HCT116 (cell line): ENCODE data around the gene BRD2. TPM values are rescaled to one million over a fixed set of nuclear protein-coding genes. Genes with fewer than 3 reads are reported as not detected.

Experiments
- ATAC-seq: fragments of 200-7000 bp; cut with Tn5 transposase; 2 replicates; pipeline ENCODE4 v1.9.1; 2020; ENCODE audit warnings: mild to moderate bottlenecking, moderate library complexity
- BruUV-seq: library from RNA; stranded (reverse); fragments of 400-500 nt; replicated peaks from 2 replicates; lab custom pipeline; 2021; lab: Mats Ljungman, UMichigan
- CTCF ChIA-PET: fragments of 300-600 bp; sonication (Branson Sonifier 250); formaldehyde crosslinking; loops from one replicate; lab custom pipeline; 2021; ENCODE audit warnings: antibody characterized with exemption; lab: Charles Lee
- POLR2A ChIA-PET: fragments of 300-600, 350-600 bp; sonication (Branson Sonifier 250); formaldehyde crosslinking; loops from one replicate; lab custom pipeline; 2021; ENCODE audit warnings: antibody characterized with exemption; lab: Charles Lee
- RAD21 ChIA-PET, 2 experiments: fragments of 300-600 bp; sonication (Branson Sonifier 250); formaldehyde crosslinking; loops; one replicate each; lab custom pipeline; 2023; ENCODE audit warnings: low total read pairs in 2 of 2; ENCODE audit not compliant: uncharacterized antibody in 2 of 2, unreplicated experiment in 2 of 2, low non-redundant PET in 1 of 2; lab: Charles Lee
- DNase-seq: peaks from one replicate; pipeline ENCODE4 v3.0.0-alpha.2; 2010; ENCODE audit warnings: low read depth, low spot score
- H2AFZ ChIP-seq: fragments of 200-600 bp; shearing (Covaris generic), sonication (generic); 2 replicates; pipeline ENCODE4 v1.6.1; 2017; ENCODE audit warnings: low read depth, mixed run types, mixed read lengths, antibody characterized with exemption, low read length; ENCODE audit not compliant: poor library complexity, severe bottlenecking
- H3K27ac ChIP-seq: 2 replicates; pipeline ENCODE4 v1.5.1; 2012; ENCODE audit warnings: low read depth, low read length
- H3K27me3 ChIP-seq: fragments of 200-600 bp; sonication (generic); 2 replicates; pipeline ENCODE4 v1.6.1; 2016; ENCODE audit warnings: mixed run types, low read length, mixed read lengths; ENCODE audit not compliant: insufficient read depth
- H3K36me3 ChIP-seq, 2 experiments: fragments of 200-500 bp in 1 of 2; fragments of 200-600 bp in 1 of 2; sonication (Bioruptor generic) in 1 of 2; sonication (generic) in 1 of 2; 2 replicates each; pipeline versions ENCODE4 v1.5.1 to v1.6.1; 2014 to 2016; ENCODE audit warnings: low read length in 2 of 2, inconsistent platforms in 1 of 2, mixed read lengths in 1 of 2, mixed run types in 1 of 2; ENCODE audit not compliant: insufficient read depth in 2 of 2, control insufficient read depth in 1 of 2
- H3K4me1 ChIP-seq, 2 experiments: fragments of 200-600 bp in 1 of 2; sonication (generic) in 1 of 2; 2 replicates each; pipeline versions ENCODE4 v1.5.1 to v1.6.1; 2012 to 2017; ENCODE audit warnings: low read length in 2 of 2, inconsistent platforms in 1 of 2, mild to moderate bottlenecking in 1 of 2, mixed read lengths in 1 of 2, mixed run types in 1 of 2, moderate library complexity in 1 of 2; ENCODE audit not compliant: insufficient read depth in 2 of 2, control insufficient read depth in 1 of 2
- H3K4me2 ChIP-seq: fragments of 200-600 bp; sonication (generic); 2 replicates; pipeline ENCODE4 v1.6.1; 2017; ENCODE audit warnings: mixed run types, low read length, mixed read lengths
- H3K4me3 ChIP-seq, 2 experiments: fragments of 200-600 bp in 1 of 2; sonication (generic) in 1 of 2; replicated peaks in 1 of 2; 2 replicates each; pipeline ENCODE4 v1.5.1; 2011 to 2016; ENCODE audit warnings: low read length in 2 of 2, control low read depth in 1 of 2, low read depth in 1 of 2, mild to moderate bottlenecking in 1 of 2, mixed read lengths in 1 of 2, mixed run types in 1 of 2
- H3K79me2 ChIP-seq: fragments of 200-600 bp; sonication (generic); 2 replicates; pipeline ENCODE4 v1.6.1; 2017; ENCODE audit warnings: mild to moderate bottlenecking, mixed run types, low read length, moderate library complexity, mixed read lengths; ENCODE audit not compliant: insufficient read depth
- H3K9ac ChIP-seq: fragments of 200-600 bp; sonication (generic); 2 replicates; pipeline ENCODE4 v1.6.1; 2016; ENCODE audit warnings: low read length, mixed read lengths
- H3K9me2 ChIP-seq: fragments of 200-600 bp; sonication (generic), shearing (Covaris generic); 2 replicates; pipeline ENCODE4 v1.6.1; 2017; ENCODE audit warnings: mixed run types, mild to moderate bottlenecking, moderate library complexity; ENCODE audit not compliant: insufficient read depth
- H3K9me3 ChIP-seq, 2 experiments: fragments of 200-500 bp in 1 of 2; fragments of 200-600 bp in 1 of 2; sonication (Bioruptor generic) in 1 of 2; sonication (generic) in 1 of 2; 2 replicates each; pipeline ENCODE4 v1.6.1; 2014 to 2017; ENCODE audit warnings: low read length in 2 of 2, mixed read lengths in 2 of 2, inconsistent platforms in 1 of 2, low read depth in 1 of 2, mild to moderate bottlenecking in 1 of 2, mixed run types in 1 of 2, moderate library complexity in 1 of 2; ENCODE audit not compliant: control insufficient read depth in 1 of 2, insufficient read depth in 1 of 2
- H4K20me1 ChIP-seq: fragments of 200-600 bp; sonication (generic), shearing (Covaris generic); 2 replicates; pipeline ENCODE4 v1.6.1; 2017; ENCODE audit warnings: mixed run types, mild to moderate bottlenecking, moderate library complexity; ENCODE audit not compliant: insufficient read depth
- CBX3 ChIP-seq: IDR thresholded peaks from 2 replicates; pipeline ENCODE4 v1.6.1; 2012; ENCODE audit warnings: low read depth
- CEBPB ChIP-seq: IDR thresholded peaks from 2 replicates; pipeline ENCODE4 v1.6.1; 2012; ENCODE audit warnings: low read depth
- ELF1 ChIP-seq: IDR thresholded peaks from 2 replicates; pipeline ENCODE4 v1.6.1; 2012; ENCODE audit warnings: low read depth, borderline replicate concordance
- EZH2 ChIP-seq: fragments of 200-600 bp; sonication (generic); IDR thresholded peaks from 2 replicates; pipeline ENCODE4 v1.6.1; 2017; ENCODE audit warnings: antibody characterized with exemption, mixed run types
- POLR2AphosphoS5 ChIP-seq: IDR thresholded peaks from 2 replicates; pipeline ENCODE4 v1.6.1; 2011; ENCODE audit warnings: mild to moderate bottlenecking, low read depth, low read length, moderate library complexity
- RAD21 ChIP-seq: IDR thresholded peaks from 2 replicates; pipeline ENCODE4 v1.6.1; 2012; ENCODE audit warnings: low read depth, mild to moderate bottlenecking
- SIN3A ChIP-seq: IDR thresholded peaks from 2 replicates; pipeline ENCODE4 v1.6.1; 2012; ENCODE audit warnings: low read depth
- SP1 ChIP-seq: IDR thresholded peaks from 2 replicates; pipeline ENCODE4 v1.6.1; 2012; ENCODE audit warnings: low read depth
- SRF ChIP-seq: IDR thresholded peaks from 2 replicates; pipeline ENCODE4 v1.6.1; 2012; ENCODE audit warnings: low read depth
- ZFX ChIP-seq: fragments of 450-650 bp; IDR thresholded peaks from 2 replicates; pipeline ENCODE4 v1.6.1; 2017
- ZNF274 ChIP-seq: fragments of 200-500 bp; sonication (Bioruptor generic); IDR thresholded peaks from 2 replicates; pipeline ENCODE4 v1.6.1; 2014; ENCODE audit warnings: mild to moderate bottlenecking, low read depth, low read length, inconsistent platforms
- intact Hi-C: fragments of 100-400 bp; cut with micrococcal nuclease; formaldehyde crosslinking; loops from 2 replicates; pipeline ENCODE4 v1.10.0; 2022
- total RNA-seq: library from RNA; stranded (reverse); gene quantifications from one replicate; pipeline ENCODE4 v1.2.1, GENCODE V29; 2021; ENCODE audit not compliant: unreplicated experiment
- TF ChIP-seq, protein P1 (sequence below): IDR thresholded peaks from 2 replicates; pipeline ENCODE4 v1.6.1; 2012
- TF ChIP-seq, protein P2 (sequence below): IDR thresholded peaks from 2 replicates; pipeline ENCODE4 v1.6.1; 2011; ENCODE audit warnings: mild to moderate bottlenecking, low read length, moderate library complexity; ENCODE audit not compliant: insufficient replicate concordance; ENCODE audit errors: extremely low read depth

The BRD2 gene
- total RNA-seq, 1 experiment from 2014 or later: 260 TPM

DNA sequence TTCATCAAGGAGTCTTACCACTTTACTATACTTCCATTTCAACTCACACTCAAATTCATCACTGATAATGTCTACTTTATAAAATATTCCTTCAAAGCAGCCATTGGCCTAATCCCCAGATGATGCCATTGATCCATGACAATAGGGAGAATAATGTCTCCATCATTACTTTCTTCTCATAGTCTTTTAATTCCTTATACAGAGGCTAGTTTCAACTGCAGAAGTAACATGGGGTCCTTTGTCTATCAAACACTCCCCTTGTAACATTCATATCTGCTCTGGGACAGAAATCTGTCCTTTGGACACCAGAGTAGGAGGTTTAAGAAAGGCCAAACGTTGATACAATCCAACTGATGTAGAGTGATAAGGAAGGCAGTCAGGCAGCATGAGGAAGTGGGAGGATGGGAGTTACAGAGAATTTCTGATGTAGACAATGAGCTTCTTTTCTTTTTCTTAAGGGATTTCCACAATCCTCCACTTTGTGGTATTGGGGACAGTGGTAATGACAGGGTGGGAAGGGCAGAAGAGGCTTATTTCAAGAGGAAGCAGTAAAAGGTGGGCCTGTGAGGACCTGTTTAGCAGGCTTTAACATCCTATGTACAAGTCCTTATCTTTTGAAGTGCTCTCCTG lies 59.9 kb downstream of the BRD2 start:
- Histone ChIP-seq H3K4me1 (no peaks in the 10 kb centered on the region), H3K36me3 (no peaks in the 10 kb centered on the region), H3K9ac (no peak overlapping the region), H3K4me3 (no peak overlapping the region), H4K20me1 (no peaks in the 10 kb centered on the region), H3K9me3 (no peaks in the 10 kb centered on the region), H3K79me2 (no peaks in the 10 kb centered on the region), H3K27ac (no peak overlapping the region), H3K9me2 (no peaks in the 10 kb centered on the region), H2AFZ (no peak overlapping the region), H3K4me2 (no peak overlapping the region), H3K27me3 (peaks cover 22% of the 10 kb centered on the region)
- CTCF ChIA-PET: interaction anchor here (1.6 kb wide), 1 partner anchor 12 kb away, joined by 4 read pairs; no protein-coding TSS in a partner anchor
- RAD21 ChIA-PET: no interaction called here
- POLR2A ChIA-PET: no interaction called here
- DNase-seq: no peak
- intact Hi-C loops: no loop called here
- no TSS peak for BruUV-seq
- no peak for ATAC-seq
- TF ChIP-seq POLR2AphosphoS5: no peak
- TF ChIP-seq SP1: no peak
- no peak for TF ChIP-seq SRF
- TF ChIP-seq, protein P1, sequence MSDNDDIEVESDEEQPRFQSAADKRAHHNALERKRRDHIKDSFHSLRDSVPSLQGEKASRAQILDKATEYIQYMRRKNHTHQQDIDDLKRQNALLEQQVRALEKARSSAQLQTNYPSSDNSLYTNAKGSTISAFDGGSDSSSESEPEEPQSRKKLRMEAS: no peak
- no peak for TF ChIP-seq SIN3A
- TF ChIP-seq ELF1: no peak
- TF ChIP-seq EZH2: no peak
- no peak for TF ChIP-seq CEBPB
- TF ChIP-seq, protein P2, sequence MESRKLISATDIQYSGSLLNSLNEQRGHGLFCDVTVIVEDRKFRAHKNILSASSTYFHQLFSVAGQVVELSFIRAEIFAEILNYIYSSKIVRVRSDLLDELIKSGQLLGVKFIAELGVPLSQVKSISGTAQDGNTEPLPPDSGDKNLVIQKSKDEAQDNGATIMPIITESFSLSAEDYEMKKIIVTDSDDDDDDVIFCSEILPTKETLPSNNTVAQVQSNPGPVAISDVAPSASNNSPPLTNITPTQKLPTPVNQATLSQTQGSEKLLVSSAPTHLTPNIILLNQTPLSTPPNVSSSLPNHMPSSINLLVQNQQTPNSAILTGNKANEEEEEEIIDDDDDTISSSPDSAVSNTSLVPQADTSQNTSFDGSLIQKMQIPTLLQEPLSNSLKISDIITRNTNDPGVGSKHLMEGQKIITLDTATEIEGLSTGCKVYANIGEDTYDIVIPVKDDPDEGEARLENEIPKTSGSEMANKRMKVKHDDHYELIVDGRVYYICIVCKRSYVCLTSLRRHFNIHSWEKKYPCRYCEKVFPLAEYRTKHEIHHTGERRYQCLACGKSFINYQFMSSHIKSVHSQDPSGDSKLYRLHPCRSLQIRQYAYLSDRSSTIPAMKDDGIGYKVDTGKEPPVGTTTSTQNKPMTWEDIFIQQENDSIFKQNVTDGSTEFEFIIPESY: no peak
- TF ChIP-seq RAD21: no peak
- TF ChIP-seq ZFX: no peak
- TF ChIP-seq ZNF274: no peak
- no peak for TF ChIP-seq CBX3
